Urinary bladder (tissue), 4 donors: Measurements from ENCODE around the gene COX6B1. TPM values are rescaled to one million over a fixed set of nuclear protein-coding genes. Genes with fewer than 3 reads are reported as not detected.
A peak's percentile ranks its signal among the peaks of the same experiment; 100 is the strongest.
"Not testable (repeated sequence)": the region's sequence is repeated elsewhere in the genome, so short reads cannot be mapped to it uniquely, and the experiment has no call there.

Source experiments
- DNase-seq: peaks from one replicate; pipeline ENCODE4 v3.0.0-alpha.2; 2015; ENCODE audit errors: extremely low spot score
- H3K27ac ChIP-seq: one replicate; pipeline ENCODE4 v1.5.1; 2013; ENCODE audit warnings: low read depth, mild to moderate bottlenecking, moderate library complexity
- H3K36me3 ChIP-seq: one replicate; pipeline ENCODE4 v1.6.1; 2013; ENCODE audit warnings: mild to moderate bottlenecking, moderate library complexity; ENCODE audit not compliant: insufficient read depth
- H3K4me1 ChIP-seq: one replicate; pipeline ENCODE4 v1.6.1; 2013; ENCODE audit warnings: mild to moderate bottlenecking, moderate library complexity; ENCODE audit not compliant: insufficient read depth
- H3K4me3 ChIP-seq: one replicate; pipeline ENCODE4 v1.5.1; 2013; ENCODE audit warnings: low read depth, low read length
- WGBS: extraction: QIAGEN DNeasy Blood & Tissue Kit; methylation state at CpG from one replicate; pipeline ENCODE4 v1.1.7; 2013; 5-methylcytosine and 5-hydroxymethylcytosine counted together
- polyA plus RNA-seq: library from polyadenylated mRNA; stranded (reverse); fragments of 200-250 nt; gene quantifications from one replicate; pipeline ENCODE4 v1.2.3, GENCODE V29; 2013
- total RNA-seq: library from RNA; depleted of rRNA; stranded (reverse); fragments of >200 nt; gene quantifications from one replicate; pipeline ENCODE4 v1.2.3, GENCODE V29; 2014
- donor health status: healthy with polysubstance abuse.
- donor health status: healthy.

The COX6B1 gene
- total and polyA plus RNA-seq, 2 donors: 192 to 592 TPM

DNA sequence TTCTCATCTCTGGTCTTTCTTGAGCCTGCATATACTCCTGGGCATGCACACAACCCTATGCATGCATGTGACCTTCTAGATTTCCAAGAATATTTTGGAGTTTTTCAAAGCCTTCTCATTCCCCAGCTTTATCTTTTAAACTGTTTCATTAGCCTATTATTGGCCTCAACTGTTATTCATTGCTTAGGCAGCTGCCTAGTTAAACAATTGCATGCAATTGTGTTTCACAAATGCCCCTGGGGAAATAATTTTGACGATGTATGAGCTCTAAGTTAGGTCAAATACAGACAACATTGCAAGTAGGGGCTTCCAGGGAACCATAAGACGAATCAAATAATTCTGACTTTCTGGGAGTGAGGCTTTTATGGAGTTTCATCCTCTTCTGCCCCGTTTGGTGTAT lies 15.9 kb downstream of the COX6B1 start:
- H3K4me3 ChIP-seq: no peak overlapping the region
- H3K27ac ChIP-seq: no peak overlapping the region
- peaks cover 5% of the 10 kb centered on the region for H3K36me3 ChIP-seq
- DNase-seq: no peak
- H3K4me1 ChIP-seq: no peaks in the 10 kb centered on the region
- 86% methylated on average over 3 of the region's 3 CpGs for WGBS

DNA sequence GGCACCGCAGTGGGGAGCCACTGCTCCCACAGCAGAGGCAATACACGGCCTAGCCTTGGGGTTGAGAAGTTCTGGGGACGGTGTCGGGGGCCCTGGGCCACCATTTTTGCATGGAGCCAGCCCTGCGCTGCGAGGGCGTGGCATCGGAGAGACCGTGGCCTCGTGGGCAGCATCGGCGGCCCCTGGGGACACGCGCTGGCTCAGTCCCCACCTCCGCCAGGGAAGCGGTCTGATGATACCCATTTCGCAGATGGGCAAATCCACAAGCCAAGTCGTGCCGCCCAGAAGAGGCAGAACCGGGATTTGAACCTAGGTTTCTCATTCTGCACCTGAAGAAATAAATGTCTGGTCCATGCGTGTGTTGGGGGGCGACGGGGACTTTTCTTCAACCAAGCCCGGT lies 17.0 kb downstream of the COX6B1 start:
- DNase-seq: no peak
- H3K4me3 ChIP-seq: no peak overlapping the region
- WGBS: 93% methylated on average over 24 of the region's 24 CpGs
- H3K4me1 ChIP-seq: no peaks in the 10 kb centered on the region
- H3K27ac ChIP-seq: no peak overlapping the region
- H3K36me3 ChIP-seq: peaks cover 2% of the 10 kb centered on the region

DNA sequence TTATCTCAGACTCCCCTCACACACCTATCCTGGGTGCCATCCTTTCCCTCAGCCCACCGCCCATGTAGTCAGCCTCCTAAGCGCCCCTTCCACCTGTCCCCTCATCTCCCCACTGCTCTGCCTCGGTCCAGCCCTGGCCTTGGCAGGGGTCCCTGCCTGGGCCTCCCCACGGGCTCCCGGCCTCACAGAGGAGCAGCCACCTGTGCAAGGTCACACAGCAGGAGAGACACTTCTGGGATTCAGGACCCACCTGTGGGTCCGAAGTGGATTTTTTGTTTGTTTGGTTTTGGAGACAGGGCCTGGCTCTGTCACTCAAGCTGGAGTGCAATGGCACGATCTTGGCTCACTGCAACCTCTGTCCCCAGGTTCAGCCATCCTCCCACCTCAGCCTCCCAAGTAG lies 17.5 kb downstream of the COX6B1 start:
- Histone ChIP-seq H3K4me3 (no peak overlapping the region), H3K36me3 (peaks cover 2% of the 10 kb centered on the region), H3K27ac (no peak overlapping the region), H3K4me1 (no peaks in the 10 kb centered on the region)
- WGBS: 71% methylated on average over 7 of the region's 7 CpGs
- DNase-seq: no peak

DNA sequence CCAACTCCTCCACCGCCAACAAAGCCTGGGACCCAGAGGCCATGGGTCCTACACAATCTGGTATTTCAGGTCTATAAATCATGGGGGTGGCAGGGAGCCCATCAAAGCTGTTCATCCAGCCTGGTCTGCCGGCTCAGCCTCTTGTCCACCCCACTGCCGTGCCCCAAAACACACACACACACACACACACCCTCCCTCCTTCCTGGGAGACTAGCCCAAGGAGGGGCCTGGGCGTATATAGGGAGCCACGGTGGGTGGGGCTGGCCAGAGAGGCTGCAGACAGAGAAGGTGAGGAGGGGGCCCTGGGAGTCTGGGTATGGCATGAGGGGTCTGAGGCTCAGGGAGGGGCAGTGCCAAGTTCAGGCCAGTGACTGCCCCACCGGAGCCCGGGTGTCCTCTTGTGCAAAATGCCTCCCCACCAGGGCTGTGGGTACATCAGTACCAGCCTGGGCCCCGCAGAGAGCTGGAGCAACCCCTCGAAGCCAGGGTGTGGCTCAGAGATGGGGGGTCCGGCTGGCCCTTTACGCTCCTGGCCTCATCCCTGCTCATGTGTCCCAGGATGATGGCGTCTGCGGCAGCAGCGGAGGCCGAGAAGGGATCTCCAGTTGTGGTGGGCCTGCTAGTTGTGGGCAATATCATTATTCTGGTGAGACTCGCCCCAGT lies 18.3 kb downstream of the COX6B1 start, which contains the start of gene UPK1A:
Gene UPK1A (plus strand): TSS at position 267 of the 663 bp plus-strand sequence. CDS start 296 bp downstream, at position 563.
- Histone ChIP-seq H3K27ac (no peak within 1 kb of the TSS), H3K4me3 (no peak within 1 kb of the TSS), H3K4me1 (no peaks in the 10 kb centered on the region), H3K36me3 (peaks cover 2% of the 10 kb centered on the region)
- WGBS: 62% methylated on average over 16 of the region's 16 CpGs
- DNase-seq: peak; percentile 81

DNA sequence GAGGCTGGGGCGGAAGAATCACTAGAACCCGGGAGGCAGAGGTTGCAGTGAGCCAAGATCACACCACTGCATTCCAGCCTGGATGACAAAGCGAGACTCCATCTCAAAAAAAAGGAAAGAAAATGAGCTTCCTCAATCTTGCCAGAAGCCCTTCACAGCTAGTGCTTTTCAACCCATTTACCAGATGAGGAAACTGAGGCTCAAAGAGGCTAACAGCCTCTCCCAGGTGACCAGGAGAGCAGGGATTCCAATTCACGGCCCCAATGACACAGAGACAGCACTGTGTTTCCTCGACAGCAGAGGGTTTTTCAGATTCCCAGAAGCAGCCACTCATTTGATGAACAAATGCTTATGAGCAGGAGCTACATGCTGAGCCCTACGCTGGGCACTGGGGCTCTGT lies 21.4 kb downstream of the COX6B1 start:
- DNase-seq: no peak
- Histone ChIP-seq H3K4me1 (no peaks in the 10 kb centered on the region), H3K36me3 (no peaks in the 10 kb centered on the region), H3K27ac (no peak overlapping the region), H3K4me3 (no peak overlapping the region)
- WGBS: 78% methylated on average over 6 of the region's 6 CpGs

DNA sequence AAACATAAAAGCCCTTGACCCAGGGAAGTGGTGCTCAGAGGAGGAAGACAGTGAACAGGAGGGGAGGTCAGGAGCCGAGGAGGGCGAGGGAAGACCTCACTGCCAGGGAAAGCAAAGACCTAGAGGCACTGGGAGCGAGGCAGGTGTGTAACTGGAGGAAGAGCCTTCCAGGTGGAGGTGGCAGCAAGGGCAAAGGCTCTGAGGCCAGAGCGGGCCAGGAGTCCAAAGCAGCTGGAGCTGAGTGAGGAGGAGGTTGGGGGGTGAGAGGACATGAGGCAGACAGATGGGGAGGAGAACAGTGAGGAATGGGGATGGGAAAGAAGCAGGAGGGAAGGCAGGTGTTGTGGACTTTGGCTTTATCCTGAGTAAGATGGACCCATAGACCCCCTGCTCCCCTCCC lies 21.9 kb downstream of the COX6B1 start:
- Histone ChIP-seq H3K4me3 (no peak overlapping the region), H3K36me3 (no peaks in the 10 kb centered on the region), H3K4me1 (no peaks in the 10 kb centered on the region), H3K27ac (no peak overlapping the region)
- DNase-seq: no peak
- 70% methylated on average over 4 of the region's 4 CpGs for WGBS

DNA sequence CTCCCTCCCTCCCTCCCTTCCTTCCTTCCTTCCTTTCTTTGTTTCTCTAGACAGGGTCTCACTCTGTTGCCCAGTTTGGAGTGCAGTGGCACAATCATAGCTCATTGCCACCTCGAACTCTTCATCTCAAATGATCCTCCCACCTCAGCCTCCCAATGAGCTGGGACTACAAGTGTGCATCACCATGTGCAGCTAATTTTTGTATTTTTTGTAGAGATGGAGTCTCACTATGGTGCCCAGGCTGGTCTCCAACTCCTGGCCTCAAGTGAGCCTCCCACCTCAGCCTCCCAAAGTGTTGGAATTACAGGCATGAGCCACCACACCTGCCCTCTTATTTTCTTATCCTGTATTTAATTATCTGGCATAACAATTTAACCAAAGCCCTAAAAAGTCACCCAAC lies 22.6 kb downstream of the COX6B1 start:
- 84% methylated on average over 1 of the region's 1 CpG for WGBS
- no peak overlapping the region for H3K4me3 ChIP-seq
- no peaks in the 10 kb centered on the region for H3K36me3 ChIP-seq
- no peak overlapping the region for H3K27ac ChIP-seq
- no peaks in the 10 kb centered on the region for H3K4me1 ChIP-seq
- DNase-seq: no peak

DNA sequence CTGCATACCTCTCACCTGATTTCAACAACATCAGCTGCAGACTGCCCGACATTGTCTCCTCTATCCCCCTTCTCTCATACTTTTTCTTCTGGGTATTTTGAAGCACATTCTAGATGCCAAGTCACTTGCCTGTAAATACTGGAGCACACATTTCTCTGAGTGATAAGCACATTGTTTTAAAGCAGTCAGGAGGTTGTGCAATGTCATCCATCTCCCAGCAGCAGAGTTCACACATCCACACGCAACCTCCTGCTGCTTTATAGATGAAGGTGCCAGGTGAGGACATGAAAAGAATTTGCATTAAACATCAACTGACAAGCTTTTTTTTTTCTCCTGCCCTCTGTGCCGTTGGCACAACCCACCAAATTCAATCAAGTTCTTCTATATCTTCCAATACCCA lies 23.7 kb downstream of the COX6B1 start:
- WGBS: 52% methylated on average over 3 of the region's 3 CpGs
- no peaks in the 10 kb centered on the region for H3K4me1 ChIP-seq

DNA sequence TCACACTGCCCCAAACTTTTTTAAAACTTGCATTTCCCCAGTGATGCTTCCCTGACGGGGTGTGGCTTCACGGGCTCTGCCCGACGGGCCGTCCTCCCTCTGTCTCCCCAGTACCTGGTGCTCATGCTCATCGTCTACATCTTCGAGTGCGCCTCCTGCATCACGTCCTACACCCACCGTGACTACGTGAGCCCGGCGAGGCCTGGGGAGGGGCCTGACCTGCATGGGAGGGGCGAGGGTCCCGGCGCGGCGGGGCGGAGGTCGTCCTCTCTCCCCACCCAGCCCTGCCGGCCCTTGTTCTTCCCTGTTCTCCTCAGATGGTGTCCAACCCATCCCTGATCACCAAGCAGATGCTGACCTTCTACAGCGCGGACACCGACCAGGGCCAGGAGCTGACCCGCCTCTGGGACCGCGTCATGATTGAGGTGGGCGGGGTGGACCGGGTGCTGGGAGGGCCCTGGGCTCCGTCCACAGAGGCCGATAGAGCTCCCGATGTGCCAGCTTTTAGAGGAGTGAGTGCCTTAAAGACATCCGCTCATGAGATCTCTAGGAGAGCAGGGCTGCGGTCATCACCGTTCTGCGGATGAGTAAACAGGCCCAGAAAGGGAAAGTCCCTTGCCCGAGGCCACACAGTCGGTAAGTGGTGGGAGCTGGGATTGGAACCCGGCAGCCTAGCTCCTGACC lies 25.1 kb downstream of the COX6B1 start:
- Histone ChIP-seq H3K4me3 (peak overlapping the region; percentile 12), H3K36me3 (no peaks in the 10 kb centered on the region), H3K27ac (no peak overlapping the region), H3K4me1 (no peaks in the 10 kb centered on the region)
- DNase-seq: no peak
- WGBS: 11% methylated on average over 39 of the region's 39 CpGs

More for the DNA sequence above, 23.7 kb downstream of the COX6B1 start:
- Histone ChIP-seq H3K4me3 (no peak overlapping the region), H3K36me3 (no peaks in the 10 kb centered on the region), H3K27ac (no peak overlapping the region)
- DNase-seq: no peak

DNA sequence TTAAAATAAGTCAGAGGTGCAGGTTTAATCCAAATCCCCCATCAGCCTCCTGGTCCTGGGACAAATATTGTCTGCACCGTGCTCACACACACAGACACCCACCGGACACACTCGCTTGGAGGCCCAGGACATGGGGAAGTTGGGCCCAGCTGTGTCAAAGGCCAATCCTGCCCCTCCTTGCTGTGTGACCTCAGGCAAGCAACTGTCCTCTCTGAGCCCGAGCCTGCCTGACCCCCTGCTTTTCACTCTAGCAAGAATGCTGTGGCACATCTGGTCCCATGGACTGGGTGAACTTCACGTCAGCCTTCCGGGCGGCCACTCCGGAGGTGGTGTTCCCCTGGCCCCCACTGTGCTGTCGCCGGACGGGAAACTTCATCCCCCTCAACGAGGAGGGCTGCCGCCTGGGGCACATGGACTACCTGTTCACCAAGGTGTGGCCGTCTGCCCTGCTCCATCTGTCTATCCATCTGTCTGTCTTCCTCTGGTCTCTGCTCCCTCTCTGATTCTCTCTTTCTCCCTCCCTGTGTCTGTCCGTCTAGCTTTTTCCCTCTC lies 27.5 kb downstream of the COX6B1 start:
- no peak for DNase-seq
- Histone ChIP-seq H3K36me3 (no peaks in the 10 kb centered on the region), H3K4me3 (no peak overlapping the region), H3K4me1 (no peaks in the 10 kb centered on the region), H3K27ac (no peak overlapping the region)
- WGBS: 75% methylated on average over 15 of the region's 15 CpGs

DNA sequence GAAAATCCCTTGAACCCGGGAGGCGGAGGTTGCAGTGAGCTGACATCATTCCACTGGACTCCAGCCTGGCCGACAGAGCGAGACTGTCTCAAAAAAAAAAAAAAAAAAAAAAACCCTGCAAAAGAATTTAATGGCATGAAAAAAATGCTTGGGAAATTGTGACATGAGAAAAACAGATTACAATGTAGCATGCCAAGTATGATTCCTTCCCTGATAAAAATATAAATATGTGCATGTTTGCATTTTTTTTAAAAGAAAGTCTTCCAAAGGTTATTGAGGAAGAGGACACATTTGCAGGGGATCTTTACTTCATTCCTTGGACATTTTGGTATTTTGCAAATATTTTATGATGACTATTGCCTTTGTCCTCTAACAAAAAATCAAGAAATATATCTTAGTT lies 41.7 kb downstream of the COX6B1 start:
- Histone ChIP-seq H3K27ac (no peak overlapping the region), H3K4me1 (no peaks in the 10 kb centered on the region), H3K36me3 (no peaks in the 10 kb centered on the region), H3K4me3 (no peak overlapping the region)
- WGBS: 32% methylated on average over 4 of the region's 4 CpGs
- DNase-seq: no peak

DNA sequence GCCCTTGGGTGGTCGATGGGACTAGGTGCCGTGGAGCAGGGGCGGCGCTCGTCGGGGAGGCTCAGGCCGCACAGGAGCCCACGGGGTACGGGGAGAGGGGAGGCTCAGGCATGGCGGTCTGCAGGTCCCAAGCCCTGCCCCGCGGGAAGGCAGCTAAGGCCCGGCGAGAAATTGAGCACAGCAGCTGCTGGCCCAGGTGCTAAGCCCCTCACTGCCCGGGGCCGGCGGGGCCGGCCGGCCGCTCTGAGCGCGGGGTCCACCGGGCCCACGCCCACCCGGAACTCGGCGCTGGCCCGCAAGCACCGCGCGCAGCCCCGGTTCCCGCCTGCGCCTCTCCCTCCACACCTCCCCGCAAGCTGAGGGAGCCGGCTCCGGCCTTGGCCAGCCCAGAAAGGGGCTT lies 43.0 kb downstream of the COX6B1 start:
- WGBS: 94% methylated on average over 37 of the region's 37 CpGs
- not testable (repeated sequence) for H3K27ac ChIP-seq, H3K4me1 ChIP-seq, DNase-seq, H3K36me3 ChIP-seq, H3K4me3 ChIP-seq

DNA sequence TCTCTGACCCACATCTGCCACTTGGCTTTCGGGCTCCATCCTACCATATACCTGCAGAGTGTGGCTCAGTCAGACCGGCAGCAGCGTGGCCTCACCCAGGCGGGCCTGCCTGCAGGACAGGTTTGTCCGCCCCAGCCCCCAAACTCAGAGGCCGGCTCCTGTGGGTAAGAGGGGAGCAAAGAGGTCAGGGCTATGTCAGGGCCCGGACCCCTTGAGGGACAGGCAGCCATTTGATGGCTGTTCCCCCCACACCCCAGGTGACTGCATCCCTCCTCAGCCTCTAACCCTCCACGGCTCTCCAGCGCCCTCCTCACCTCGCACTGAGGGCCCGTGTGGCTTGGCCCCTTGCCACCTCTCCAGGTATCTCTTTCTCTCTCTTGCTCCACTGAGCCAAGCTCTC lies 43.9 kb downstream of the COX6B1 start:
- Histone ChIP-seq H3K4me1 (no peaks in the 10 kb centered on the region), H3K36me3 (no peaks in the 10 kb centered on the region), H3K27ac (no peak overlapping the region), H3K4me3 (no peak overlapping the region)
- WGBS: 78% methylated on average over 11 of the region's 11 CpGs
- DNase-seq: no peak

DNA sequence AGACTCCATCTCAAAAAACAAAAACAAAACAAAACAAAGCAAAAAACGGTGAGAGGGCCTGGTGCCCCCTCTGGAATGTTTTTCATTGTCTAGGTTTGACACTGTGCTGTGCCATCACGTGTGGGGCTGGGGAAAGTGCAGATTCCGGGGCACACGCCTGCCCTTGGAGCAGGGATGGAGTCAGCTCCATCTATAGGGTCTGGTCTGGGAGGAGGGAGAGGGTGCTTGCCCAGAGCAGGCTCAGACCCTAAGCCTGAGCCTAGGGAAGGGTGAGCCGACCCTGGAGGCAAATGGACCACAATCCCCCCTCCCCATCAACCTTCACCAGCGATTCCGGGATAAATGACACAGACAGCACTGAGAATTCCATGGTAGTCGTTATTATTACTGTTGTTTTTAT lies 45.3 kb downstream of the COX6B1 start:
- Histone ChIP-seq H3K27ac (no peak overlapping the region), H3K4me1 (no peaks in the 10 kb centered on the region), H3K36me3 (no peaks in the 10 kb centered on the region), H3K4me3 (no peak overlapping the region)
- no peak for DNase-seq
- WGBS: 17% methylated on average over 8 of the region's 8 CpGs
